ENCODE results near the gene WNT6. TPM values are rescaled to one million over a fixed set of nuclear protein-coding genes. Genes with fewer than 3 reads are reported as not detected.

The WNT6 gene
- total and polyA plus RNA-seq, 2 experiments from 2014 or later, result not detected

DNA sequence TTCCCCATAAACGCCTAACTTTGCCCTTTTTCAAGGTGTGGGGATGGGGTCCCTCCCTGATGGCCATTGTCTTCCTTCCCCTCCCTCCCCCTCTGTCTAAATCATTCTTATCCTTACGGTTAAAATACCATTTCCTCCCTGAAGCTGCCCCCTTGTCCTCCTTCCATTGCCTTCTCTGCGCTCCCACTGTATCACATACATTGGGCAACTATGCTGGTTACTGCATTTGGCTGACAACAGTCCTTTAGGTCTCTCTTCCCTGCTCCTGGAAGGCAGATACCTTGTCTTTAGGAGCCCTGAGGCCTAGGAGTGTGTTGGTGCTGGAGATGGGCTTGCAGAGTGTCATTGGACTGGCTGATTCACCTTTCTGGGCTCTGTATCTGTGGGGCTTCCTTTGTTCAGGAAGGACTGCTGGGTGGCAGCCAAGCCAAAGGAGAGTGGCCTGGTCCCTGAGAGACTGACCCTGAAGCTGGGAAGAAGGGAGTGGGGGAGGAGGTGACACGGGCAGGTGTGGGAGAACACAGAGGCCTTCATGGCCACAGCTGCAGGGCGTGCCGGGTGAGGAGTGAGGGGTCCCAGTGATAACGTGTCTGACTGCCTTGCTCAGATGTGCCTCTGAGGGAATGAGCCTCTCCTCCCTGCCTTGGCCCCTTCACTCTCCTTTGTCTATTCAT lies 2.2 kb downstream of the WNT6 start:
- Histone ChIP-seq H3K9me2 (ENCODE audit: insufficient read depth) (no peaks in the 10 kb centered on the region), H3K79me2 (ENCODE audit: insufficient read depth) (no peaks in the 10 kb centered on the region), H4K20me1 (ENCODE audit: insufficient read depth) (no peaks in the 10 kb centered on the region), H3K9ac (no peak overlapping the region), H3K27me3 (replicated peaks; ENCODE audit: insufficient read depth) (peaks cover 64% of the 10 kb centered on the region), H3K4me3 (no peak overlapping the region), H3K9me3 (ENCODE audit: low read depth) (no peaks in the 10 kb centered on the region), H2AFZ (no peak overlapping the region), H3K36me3 (ENCODE audit: low read depth) (no peaks in the 10 kb centered on the region), H3K27ac (no peak overlapping the region), H3F3A (ENCODE audit: insufficient read depth) (no peaks in the 10 kb centered on the region), H3K4me2 (ENCODE audit: unreplicated experiment) (no peak overlapping the region), H3K4me1 (ENCODE audit: insufficient read depth) (no peaks in the 10 kb centered on the region)
- TF ChIP-seq EZH2 (IDR thresholded peaks at IDR 0.05; ENCODE audit: insufficient read depth, poor library complexity, severe bottlenecking), result no peak
- no peak for TF ChIP-seq EZH2phosphoT487 (IDR thresholded peaks at IDR 0.05; ENCODE audit: insufficient read depth, low read depth)
- DNase-seq, result no peak
- in situ Hi-C loops (cut with MboI), result no loop called here
- WGBS, 2 experiments (ENCODE audit: low coverage in 1 of 2, low lambda C conversion rate in 2 of 2, missing lambda C conversion rate in 2 of 2), result 90 to 91% methylated on average over 7 of the region's 7 CpGs

- no peaks in the 10 kb centered on the region for H3K4me1 ChIP-seq (ENCODE audit: insufficient read depth)
- no peaks in the 10 kb centered on the region for H3K9me2 ChIP-seq (ENCODE audit: insufficient read depth)
- no peak overlapping the region for H3K27ac ChIP-seq
- no peak overlapping the region for H3K4me2 ChIP-seq (ENCODE audit: unreplicated experiment)
- no peak overlapping the region for H3K4me3 ChIP-seq
- H4K20me1 ChIP-seq (ENCODE audit: insufficient read depth), result no peaks in the 10 kb centered on the region
- DNase-seq, result no peak
- H3K79me2 ChIP-seq (ENCODE audit: insufficient read depth), result no peaks in the 10 kb centered on the region
- WGBS, 2 experiments (ENCODE audit: low coverage in 1 of 2, low lambda C conversion rate in 2 of 2, missing lambda C conversion rate in 2 of 2), result 70 to 74% methylated on average over 3 of the region's 3 CpGs
- in situ Hi-C loops (cut with MboI), result no loop called here
- no peaks in the 10 kb centered on the region for H3K36me3 ChIP-seq (ENCODE audit: low read depth)
- H3F3A ChIP-seq (ENCODE audit: insufficient read depth), result no peaks in the 10 kb centered on the region
- no peaks in the 10 kb centered on the region for H3K9me3 ChIP-seq (ENCODE audit: low read depth)
- no peak overlapping the region for H2AFZ ChIP-seq
- no peak overlapping the region for H3K9ac ChIP-seq
- TF ChIP-seq EZH2 (IDR thresholded peaks at IDR 0.05; ENCODE audit: insufficient read depth, poor library complexity, severe bottlenecking) (no peak), EZH2phosphoT487 (IDR thresholded peaks at IDR 0.05; ENCODE audit: insufficient read depth, low read depth) (no peak)
- H3K27me3 ChIP-seq (replicated peaks; ENCODE audit: insufficient read depth), result peaks cover 69% of the 10 kb centered on the region
These were observed 3.5 kb downstream of the WNT6 start for GRCh38 chr2:218863021-218863520.

DNA sequence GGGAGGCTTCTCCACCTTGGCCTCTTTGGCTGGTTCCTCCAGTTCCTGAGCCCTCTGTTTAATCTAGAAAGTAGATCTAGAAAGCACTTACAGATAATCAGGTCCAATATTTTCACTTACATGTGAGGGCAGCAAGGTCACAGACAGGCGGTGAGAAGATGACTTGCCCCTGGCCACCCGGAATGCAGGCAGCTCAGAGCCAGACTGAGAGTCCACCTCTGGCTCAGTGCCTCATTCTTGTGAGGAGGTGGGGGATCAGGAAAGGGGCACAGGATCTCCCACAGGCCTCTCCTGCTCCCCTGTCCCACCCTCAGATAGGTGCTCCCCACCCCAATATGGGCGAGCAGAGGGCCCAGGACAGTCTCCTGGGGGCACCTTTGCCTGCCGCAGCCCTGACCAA lies 5.8 kb downstream of the WNT6 start:
- Histone ChIP-seq H3F3A (ENCODE audit: insufficient read depth) (no peaks in the 10 kb centered on the region), H3K4me3 (no peak overlapping the region), H3K36me3 (ENCODE audit: low read depth) (no peaks in the 10 kb centered on the region), H3K4me1 (ENCODE audit: insufficient read depth) (no peaks in the 10 kb centered on the region), H4K20me1 (ENCODE audit: insufficient read depth) (no peaks in the 10 kb centered on the region), H3K27ac (no peak overlapping the region), H3K79me2 (ENCODE audit: insufficient read depth) (no peaks in the 10 kb centered on the region), H3K4me2 (ENCODE audit: unreplicated experiment) (no peak overlapping the region), H3K9ac (no peak overlapping the region), H3K9me3 (ENCODE audit: low read depth) (no peaks in the 10 kb centered on the region), H3K9me2 (ENCODE audit: insufficient read depth) (no peaks in the 10 kb centered on the region), H3K27me3 (replicated peaks; ENCODE audit: insufficient read depth) (peaks cover 72% of the 10 kb centered on the region), H2AFZ (no peak overlapping the region)
- DNase-seq, result no peak
- 62 to 64% methylated on average over 4 of the region's 4 CpGs for WGBS, 2 experiments (ENCODE audit: low coverage in 1 of 2, low lambda C conversion rate in 2 of 2, missing lambda C conversion rate in 2 of 2)
- in situ Hi-C loops (cut with MboI), result no loop called here
- TF ChIP-seq EZH2phosphoT487 (IDR thresholded peaks at IDR 0.05; ENCODE audit: insufficient read depth, low read depth), result no peak
- TF ChIP-seq EZH2 (IDR thresholded peaks at IDR 0.05; ENCODE audit: insufficient read depth, poor library complexity, severe bottlenecking), result no peak

- no peaks in the 10 kb centered on the region for H3K4me1 ChIP-seq (ENCODE audit: insufficient read depth)
- no peaks in the 10 kb centered on the region for H3F3A ChIP-seq (ENCODE audit: insufficient read depth)
- peaks cover 72% of the 10 kb centered on the region for H3K27me3 ChIP-seq (replicated peaks; ENCODE audit: insufficient read depth)
- in situ Hi-C loops (cut with MboI), result no loop called here
- H3K9ac ChIP-seq, result no peak overlapping the region
- H3K4me3 ChIP-seq, result no peak overlapping the region
- 43 to 53% methylated on average over 1 to 6 of the region's 6 CpGs for WGBS, 2 experiments (ENCODE audit: low coverage in 1 of 2, low lambda C conversion rate in 2 of 2, missing lambda C conversion rate in 2 of 2)
- H3K9me2 ChIP-seq (ENCODE audit: insufficient read depth), result no peaks in the 10 kb centered on the region
- H3K9me3 ChIP-seq (ENCODE audit: low read depth), result no peaks in the 10 kb centered on the region
- no peak overlapping the region for H3K27ac ChIP-seq
- TF ChIP-seq EZH2 (IDR thresholded peaks at IDR 0.05; ENCODE audit: insufficient read depth, poor library complexity, severe bottlenecking), result no peak
- TF ChIP-seq EZH2phosphoT487 (IDR thresholded peaks at IDR 0.05; ENCODE audit: insufficient read depth, low read depth), result no peak
- no peak overlapping the region for H3K4me2 ChIP-seq (ENCODE audit: unreplicated experiment)
- H2AFZ ChIP-seq, result no peak overlapping the region
- H3K36me3 ChIP-seq (ENCODE audit: low read depth), result no peaks in the 10 kb centered on the region
- DNase-seq, result no peak
- no peaks in the 10 kb centered on the region for H3K79me2 ChIP-seq (ENCODE audit: insufficient read depth)
- no peaks in the 10 kb centered on the region for H4K20me1 ChIP-seq (ENCODE audit: insufficient read depth)
These were observed 6.4 kb downstream of the WNT6 start for GRCh38 chr2:218865999-218866398.
